CD4-positive, alpha-beta T cell treated with Interleukin-4 for 1 hour (primary cell): ENCODE measurements around the gene ARGLU1.

Experiments
- DNase-seq, 2 donors: peaks; one replicate each; pipeline ENCODE4 v3.0.0-alpha.2; 2020 to 2022

The ARGLU1 gene

GRCh38 chr13:106586648-106587166 lies 18.8 kb upstream of the ARGLU1 start:
- no peak for DNase-seq

- no peak for DNase-seq
Observed at GRCh38 chr13:106581225-106581624, 13.3 kb upstream of the ARGLU1 start.

- DNase-seq = no peak
Observed at GRCh38 chr13:106575896-106576295, 8.0 kb upstream of the ARGLU1 start.

- DNase-seq = no peak
Observed at GRCh38 chr13:106573868-106574267, 5.9 kb upstream of the ARGLU1 start.

GRCh38 chr13:106573284-106573846 lies 5.4 kb upstream of the ARGLU1 start:
- no peak for DNase-seq

GRCh38 chr13:106570299-106570852 lies 2.4 kb upstream of the ARGLU1 start:
- DNase-seq = peak; percentile 92 to 93

GRCh38 chr13:106569233-106570095 lies 1.5 kb upstream of the ARGLU1 start:
- no peak for DNase-seq

- DNase-seq = no peak
Observed at GRCh38 chr13:106568299-106569003, 514 bp upstream of the ARGLU1 start.

- DNase-seq = peak; percentile 36 to 42
Observed at GRCh38 chr13:106566641-106567473, 1.1 kb downstream of the ARGLU1 start.

- DNase-seq = no peak
Observed at GRCh38 chr13:106565127-106565775, 2.7 kb downstream of the ARGLU1 start.

GRCh38 chr13:106562301-106562700 lies 5.6 kb downstream of the ARGLU1 start:
- no peak for DNase-seq

- DNase-seq = peak in 1 of 2 donors; percentile 44
Observed at GRCh38 chr13:106561551-106562170, 6.3 kb downstream of the ARGLU1 start.

GRCh38 chr13:106560821-106561220 lies 7.1 kb downstream of the ARGLU1 start:
- no peak for DNase-seq

GRCh38 chr13:106558527-106558926 lies 9.4 kb downstream of the ARGLU1 start:
- DNase-seq = no peak

- DNase-seq = no peak
Observed at GRCh38 chr13:106555631-106556328, 12.2 kb downstream of the ARGLU1 start.

GRCh38 chr13:106551751-106552150 lies 16.2 kb downstream of the ARGLU1 start:
- no peak for DNase-seq

- no peak for DNase-seq
Observed at GRCh38 chr13:106551350-106551749, 16.6 kb downstream of the ARGLU1 start.

- no peak for DNase-seq
Observed at GRCh38 chr13:106550570-106551135, 17.3 kb downstream of the ARGLU1 start.

- DNase-seq = no peak
Observed at GRCh38 chr13:106548064-106548696, 19.8 kb downstream of the ARGLU1 start.

- DNase-seq = no peak
Observed at GRCh38 chr13:106541826-106542225, 26.1 kb downstream of the ARGLU1 start.
